Measurements from ENCODE around the gene NBL1. TPM values are rescaled to one million over a fixed set of nuclear protein-coding genes. Genes with fewer than 3 reads are reported as not detected.

The NBL1 gene
- total and polyA plus RNA-seq, 2 experiments from 2014 or later, result 6.1 to 10.6 TPM

- TF ChIP-seq REST (IDR thresholded peaks at IDR 0.05; ENCODE audit: unreplicated experiment) (no peak), STAT1 (IDR thresholded peaks at IDR 0.05; ENCODE audit: unreplicated experiment) (no peak), EZH2 (IDR thresholded peaks at IDR 0.05; ENCODE audit: low read depth, unreplicated experiment) (no peak), ZNF331 (CRISPR knock-in tag; IDR thresholded peaks at IDR 0.05; ENCODE audit: low read depth) (no peak), ETS1 (IDR thresholded peaks at IDR 0.05) (no peak), ZNF114 (CRISPR knock-in tag; IDR thresholded peaks at IDR 0.05) (no peak)
These were observed 45.7 kb downstream of the NBL1 start (continued) for GRCh38 chr1:19689856-19690255.

GRCh38 chr1:19690342-19690741, 46.2 kb downstream of the NBL1 start:
- Mint-ChIP-seq H3K9me3 (peaks cover 16% of the 10 kb centered on the region), H3K4me3 (no peak overlapping the region), H3K36me3 (ENCODE audit: low read depth) (peaks cover 24% of the 10 kb centered on the region), H3K27me3 (ENCODE audit: insufficient read depth, low read depth, poor library complexity) (peaks cover 9% of the 10 kb centered on the region), H3K27ac (no peak overlapping the region), H3K4me1 (peaks cover 9% of the 10 kb centered on the region)
- Histone ChIP-seq H3K27me3 (ENCODE audit: insufficient read depth) (no peaks in the 10 kb centered on the region), H3K9me2 (ENCODE audit: insufficient read depth) (no peaks in the 10 kb centered on the region), H3K4me3 (no peak overlapping the region), H3K79me2 (replicated peaks; ENCODE audit: insufficient read depth) (no peaks in the 10 kb centered on the region), H2AFZ (no peak overlapping the region), H3F3A (replicated peaks; ENCODE audit: low read depth) (no peaks in the 10 kb centered on the region), H3K36me3 (ENCODE audit: insufficient read depth) (no peaks in the 10 kb centered on the region), H4K20me1 (replicated peaks; ENCODE audit: insufficient read depth) (no peaks in the 10 kb centered on the region), H3K4me1 (ENCODE audit: insufficient read depth) (peaks cover 11% of the 10 kb centered on the region), H3K4me2 (no peak overlapping the region), H3K27ac (ENCODE audit: low read depth) (no peak overlapping the region)
- no peak for DNase-seq (ENCODE audit: low spot score)
- ATAC-seq, result no peak
- no peak for TF ChIP-seq CREB1 (CRISPR knock-in tag; IDR thresholded peaks at IDR 0.05; ENCODE audit: low read depth)
- TF ChIP-seq POLR2AphosphoS5 (IDR thresholded peaks at IDR 0.05; ENCODE audit: low read depth), result no peak
- TF ChIP-seq STAT1 (IDR thresholded peaks at IDR 0.05; ENCODE audit: unreplicated experiment), result no peak
- no peak for TF ChIP-seq JUNB (IDR thresholded peaks at IDR 0.05; ENCODE audit: unreplicated experiment)
- TF ChIP-seq EZH2 (IDR thresholded peaks at IDR 0.05; ENCODE audit: low read depth, unreplicated experiment), result no peak
- TF ChIP-seq REST (IDR thresholded peaks at IDR 0.05; ENCODE audit: unreplicated experiment), result no peak
- no peak for TF ChIP-seq ZNF114 (CRISPR knock-in tag; IDR thresholded peaks at IDR 0.05)
- TF ChIP-seq ZNF331 (CRISPR knock-in tag; IDR thresholded peaks at IDR 0.05; ENCODE audit: low read depth), result no peak
- TF ChIP-seq EZH2phosphoT487 (IDR thresholded peaks at IDR 0.05; ENCODE audit: unreplicated experiment), result no peak
- no peak for TF ChIP-seq NANOG (IDR thresholded peaks at IDR 0.05; ENCODE audit: borderline replicate concordance)
- TF ChIP-seq CTCF (conservative IDR thresholded peaks at IDR 0.05; ENCODE audit: low read depth in 2 of 2), result no peak

All from GM23338 (cell line).